ENCODE data around the gene RBSN. TPM values are rescaled to one million over a fixed set of nuclear protein-coding genes. Genes with fewer than 3 reads are reported as not detected.
A peak's percentile ranks its signal among the peaks of the same experiment; 100 is the strongest.

The RBSN gene
- total RNA-seq, 1 experiment from 2014 or later = 21.2 TPM

DNA sequence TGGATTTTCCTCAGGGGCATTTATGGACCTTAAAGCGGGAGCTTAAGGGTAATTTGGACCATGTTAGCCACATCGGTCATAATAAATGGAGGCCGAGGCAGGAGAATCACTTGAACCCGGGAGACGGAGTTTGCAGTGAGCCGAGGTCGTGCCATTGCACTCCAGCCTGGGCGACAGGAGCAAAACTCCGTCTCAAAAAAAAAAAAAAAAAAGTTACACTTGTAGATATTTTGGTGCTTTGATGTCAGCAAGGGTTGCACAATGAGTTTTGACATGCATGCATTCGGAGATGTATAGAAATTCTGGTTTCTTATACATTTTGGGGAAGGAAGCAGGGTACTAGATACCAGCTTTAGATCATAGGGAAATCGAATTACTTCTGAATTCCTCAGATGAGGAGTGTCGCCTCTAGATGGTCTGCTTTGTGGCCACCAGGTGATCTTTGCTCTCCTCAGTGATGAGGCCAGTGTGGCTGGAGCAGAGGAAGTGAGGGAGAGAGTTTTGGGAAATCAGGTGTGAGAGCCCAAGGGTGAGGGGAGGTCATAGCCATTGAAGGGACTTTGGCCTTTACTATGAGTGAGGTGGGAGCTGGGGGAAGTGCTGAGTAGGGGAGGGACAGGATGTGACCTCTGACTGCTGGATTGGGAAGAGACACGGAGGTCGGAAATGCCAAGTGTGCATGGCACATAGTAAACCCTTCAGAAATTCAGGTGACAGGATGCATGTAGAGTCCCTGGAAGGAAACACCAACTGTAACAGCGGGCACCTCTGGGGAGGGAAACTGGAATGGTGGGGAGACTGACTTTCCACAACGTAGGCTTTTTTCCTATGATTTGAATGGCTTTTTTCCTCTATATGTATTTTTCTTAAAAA is 8.4 kb upstream of the RBSN start:
- BruUV-seq (replicated peaks) = no TSS peak
- Mint-ChIP-seq H3K4me3 (ENCODE audit: low read depth, unreplicated experiment) (no peak overlapping the region), H3K36me3 (ENCODE audit: insufficient read depth, unreplicated experiment) (peaks cover 5% of the 10 kb centered on the region), H3K9me3 (ENCODE audit: low read depth, unreplicated experiment) (no peaks in the 10 kb centered on the region), H3K4me1 (ENCODE audit: low read depth, unreplicated experiment) (peaks cover 20% of the 10 kb centered on the region), H3K27me3 (ENCODE audit: unreplicated experiment) (peaks cover 35% of the 10 kb centered on the region), H3K27ac (ENCODE audit: unreplicated experiment) (no peak overlapping the region)
- TF ChIP-seq, protein P1, sequence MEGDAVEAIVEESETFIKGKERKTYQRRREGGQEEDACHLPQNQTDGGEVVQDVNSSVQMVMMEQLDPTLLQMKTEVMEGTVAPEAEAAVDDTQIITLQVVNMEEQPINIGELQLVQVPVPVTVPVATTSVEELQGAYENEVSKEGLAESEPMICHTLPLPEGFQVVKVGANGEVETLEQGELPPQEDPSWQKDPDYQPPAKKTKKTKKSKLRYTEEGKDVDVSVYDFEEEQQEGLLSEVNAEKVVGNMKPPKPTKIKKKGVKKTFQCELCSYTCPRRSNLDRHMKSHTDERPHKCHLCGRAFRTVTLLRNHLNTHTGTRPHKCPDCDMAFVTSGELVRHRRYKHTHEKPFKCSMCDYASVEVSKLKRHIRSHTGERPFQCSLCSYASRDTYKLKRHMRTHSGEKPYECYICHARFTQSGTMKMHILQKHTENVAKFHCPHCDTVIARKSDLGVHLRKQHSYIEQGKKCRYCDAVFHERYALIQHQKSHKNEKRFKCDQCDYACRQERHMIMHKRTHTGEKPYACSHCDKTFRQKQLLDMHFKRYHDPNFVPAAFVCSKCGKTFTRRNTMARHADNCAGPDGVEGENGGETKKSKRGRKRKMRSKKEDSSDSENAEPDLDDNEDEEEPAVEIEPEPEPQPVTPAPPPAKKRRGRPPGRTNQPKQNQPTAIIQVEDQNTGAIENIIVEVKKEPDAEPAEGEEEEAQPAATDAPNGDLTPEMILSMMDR (IDR thresholded peaks at IDR 0.05; ENCODE audit: unreplicated experiment) = no peak
- intact Hi-C loops (cut with micrococcal nuclease; ENCODE audit: unreplicated experiment) = loop anchor here (5.0 kb wide), 1 partner anchor 100 kb away; the partner anchor contains the start of gene CAPN7
- CTCF ChIA-PET = interaction anchor here (0.6 to 1.8 kb wide), 10 partner anchors 8 to 219 kb away, joined by 3 to 11 read pairs (median 4); partner anchors contain the start of genes CAPN7 and RBSN
- DNase-seq = no peak

DNA sequence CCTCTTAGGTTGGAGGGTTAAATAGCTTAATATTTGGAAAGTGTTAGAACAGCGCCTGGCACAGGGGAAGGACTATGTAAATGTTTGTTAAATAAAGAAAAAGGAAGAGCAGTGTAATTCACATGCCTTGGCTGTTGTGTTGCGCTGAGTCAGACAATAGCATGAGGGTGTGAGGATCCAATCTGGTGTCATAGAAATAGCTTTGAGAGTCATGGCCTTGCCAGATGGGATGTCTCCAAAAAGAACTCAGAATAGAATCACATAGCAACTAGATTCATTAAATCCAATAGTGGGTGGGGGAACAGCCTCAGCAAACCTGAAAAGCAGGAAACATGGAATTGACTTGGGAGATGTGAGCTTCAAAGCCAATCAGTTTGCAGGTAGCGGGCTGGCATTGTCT is 3.9 kb upstream of the RBSN start:
- TF ChIP-seq, protein P1 (IDR thresholded peaks at IDR 0.05; ENCODE audit: unreplicated experiment) = no peak
- CTCF ChIA-PET = no interaction called here
- H3K27me3 Mint-ChIP-seq (ENCODE audit: unreplicated experiment) = peaks cover 14% of the 10 kb centered on the region
- H3K4me3 Mint-ChIP-seq (ENCODE audit: low read depth, unreplicated experiment) = no peak overlapping the region
- no peak overlapping the region for H3K27ac Mint-ChIP-seq (ENCODE audit: unreplicated experiment)
- BruUV-seq (replicated peaks) = no TSS peak
- peaks cover 19% of the 10 kb centered on the region for H3K36me3 Mint-ChIP-seq (ENCODE audit: insufficient read depth, unreplicated experiment)
- peaks cover 24% of the 10 kb centered on the region for H3K4me1 Mint-ChIP-seq (ENCODE audit: low read depth, unreplicated experiment)
- intact Hi-C loops (cut with micrococcal nuclease; ENCODE audit: unreplicated experiment) = no loop called here
- no peak for DNase-seq
- no peaks in the 10 kb centered on the region for H3K9me3 Mint-ChIP-seq (ENCODE audit: low read depth, unreplicated experiment)

DNA sequence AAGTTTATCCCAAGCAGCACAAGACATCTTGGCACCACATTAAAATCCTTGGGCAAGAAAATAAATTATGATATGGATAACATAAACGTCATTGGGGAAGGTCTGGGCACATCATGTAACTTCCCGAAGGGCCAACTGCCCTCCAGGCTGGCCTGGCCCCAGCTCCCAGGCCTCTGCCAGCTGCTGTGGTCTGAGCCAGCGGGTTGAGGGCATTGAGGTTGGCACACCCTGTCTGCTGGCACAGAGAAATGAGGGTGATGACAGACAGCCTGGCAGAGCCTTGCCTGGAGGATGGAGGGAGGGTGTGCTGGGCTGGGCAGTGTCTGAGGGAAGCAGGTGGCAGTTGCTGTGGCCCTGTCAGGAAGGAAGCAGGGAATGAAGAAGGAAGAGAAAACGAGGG is 3.3 kb upstream of the RBSN start:
- CTCF ChIA-PET = no interaction called here
- H3K4me1 Mint-ChIP-seq (ENCODE audit: low read depth, unreplicated experiment) = peaks cover 23% of the 10 kb centered on the region
- no peak overlapping the region for H3K27ac Mint-ChIP-seq (ENCODE audit: unreplicated experiment)
- intact Hi-C loops (cut with micrococcal nuclease; ENCODE audit: unreplicated experiment) = no loop called here
- H3K4me3 Mint-ChIP-seq (ENCODE audit: low read depth, unreplicated experiment) = no peak overlapping the region
- no peak for DNase-seq
- peaks cover 21% of the 10 kb centered on the region for H3K36me3 Mint-ChIP-seq (ENCODE audit: insufficient read depth, unreplicated experiment)
- no TSS peak for BruUV-seq (replicated peaks)
- peaks cover 8% of the 10 kb centered on the region for H3K27me3 Mint-ChIP-seq (ENCODE audit: unreplicated experiment)
- TF ChIP-seq, protein P1 (IDR thresholded peaks at IDR 0.05; ENCODE audit: unreplicated experiment) = no peak
- no peaks in the 10 kb centered on the region for H3K9me3 Mint-ChIP-seq (ENCODE audit: low read depth, unreplicated experiment)

DNA sequence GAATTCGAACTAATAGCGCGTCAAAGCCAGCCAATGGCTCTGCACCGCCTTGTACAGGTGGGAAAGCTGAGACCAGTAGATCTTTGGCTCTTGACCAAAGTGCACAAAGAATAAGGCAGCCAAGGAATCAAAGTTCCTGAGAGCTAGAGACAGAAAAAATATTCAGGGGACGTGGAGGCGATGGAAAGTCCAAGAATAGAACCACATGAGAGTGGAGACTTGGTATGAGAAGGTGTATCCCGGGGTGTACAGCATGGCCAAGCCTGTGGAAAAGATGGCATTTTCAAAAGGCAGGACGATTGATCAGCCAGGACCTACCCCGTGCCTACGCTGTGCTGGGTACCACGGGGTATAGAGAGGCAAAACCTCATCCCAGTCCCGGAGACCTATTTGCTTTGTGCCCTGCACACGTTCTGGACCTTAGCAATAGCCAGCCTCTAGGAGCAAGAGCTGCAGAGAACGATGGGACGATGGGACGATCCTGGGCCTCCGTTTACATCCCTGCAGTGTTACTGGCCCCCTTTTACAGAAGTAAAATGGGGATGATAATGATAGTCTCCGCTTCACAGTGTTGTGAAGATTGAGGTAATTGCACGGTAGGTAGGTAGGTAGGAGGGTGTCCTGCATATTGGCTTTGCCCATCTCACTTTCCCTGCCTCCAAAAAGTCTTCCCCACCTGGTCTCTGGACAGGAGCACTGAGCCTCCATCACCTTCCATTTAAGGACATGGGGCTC is 583 bp upstream of the RBSN start:
- no peak for DNase-seq
- intact Hi-C loops (cut with micrococcal nuclease; ENCODE audit: unreplicated experiment) = no loop called here
- peak overlapping the region; percentile 92 for H3K4me3 Mint-ChIP-seq (ENCODE audit: low read depth, unreplicated experiment)
- CTCF ChIA-PET = interaction anchor here (0.7 to 1.3 kb wide), 5 partner anchors 8 to 173 kb away, joined by 3 to 4 read pairs (median 4); partner anchors contain the start of gene CAPN7
- H3K9me3 Mint-ChIP-seq (ENCODE audit: low read depth, unreplicated experiment) = no peaks in the 10 kb centered on the region
- TF ChIP-seq, protein P1 (IDR thresholded peaks at IDR 0.05; ENCODE audit: unreplicated experiment) = no peak
- H3K4me1 Mint-ChIP-seq (ENCODE audit: low read depth, unreplicated experiment) = peaks cover 20% of the 10 kb centered on the region
- peaks cover 21% of the 10 kb centered on the region for H3K36me3 Mint-ChIP-seq (ENCODE audit: insufficient read depth, unreplicated experiment)
- no peaks in the 10 kb centered on the region for H3K27me3 Mint-ChIP-seq (ENCODE audit: unreplicated experiment)
- BruUV-seq (replicated peaks) = no TSS peak
- peak overlapping the region; percentile 42 for H3K27ac Mint-ChIP-seq (ENCODE audit: unreplicated experiment)

Measured in Calu3 (cell line).